SK-N-SH treated with all-trans-retinoic acid at 6 μM for 48 hours (cell line): ENCODE data around the gene OCA2.

ENCODE experiments used
- ATAC-seq: fragments of 200-7000 bp; cut with Tn5 transposase; 3 replicates; pipeline ENCODE4 v1.9.1; 2020; ENCODE audit warnings: mild to moderate bottlenecking, moderate library complexity
- BACH2 ChIP-seq: fragments of 250-450 bp; sonication (Bioruptor Pico); IDR thresholded peaks from 2 replicates; pipeline ENCODE4 v1.9.0; 2021; ENCODE audit warnings: mild to moderate bottlenecking, borderline replicate concordance
- CSDC2 ChIP-seq: fragments of 250-450 bp; sonication (Bioruptor Pico); IDR thresholded peaks from 2 replicates; pipeline ENCODE4 v1.5.0; 2020; ENCODE audit warnings: mild to moderate bottlenecking, moderate library complexity
- ESRRG ChIP-seq: fragments of 250-450 bp; sonication (Bioruptor Pico); IDR thresholded peaks from 2 replicates; pipeline ENCODE4 v1.6.1; 2021; ENCODE audit warnings: mild to moderate bottlenecking
- GLIS3 ChIP-seq: fragments of 250-450 bp; sonication (Bioruptor Pico); IDR thresholded peaks from 2 replicates; pipeline ENCODE4 v1.5.0; 2020; ENCODE audit warnings: mild to moderate bottlenecking, moderate library complexity
- ISL1 ChIP-seq: fragments of 250-450 bp; sonication (Bioruptor Pico); IDR thresholded peaks from 2 replicates; pipeline ENCODE4 v2.1.2; 2022; ENCODE audit warnings: mild to moderate bottlenecking, moderate library complexity
- RARB ChIP-seq: fragments of 250-450 bp; sonication (Bioruptor Pico); IDR thresholded peaks from 2 replicates; pipeline ENCODE4 v1.8.0; 2021; ENCODE audit warnings: mild to moderate bottlenecking, moderate library complexity
- SNAI2 ChIP-seq: fragments of 250-450 bp; sonication (Bioruptor Pico); IDR thresholded peaks from 2 replicates; pipeline ENCODE4 v1.5.0; 2020; ENCODE audit warnings: mild to moderate bottlenecking, moderate library complexity
- TCF4 ChIP-seq: fragments of 250-450 bp; sonication (Bioruptor Pico); IDR thresholded peaks from 2 replicates; pipeline ENCODE4 v1.8.0; 2021; ENCODE audit warnings: mild to moderate bottlenecking, moderate library complexity, borderline replicate concordance
- TOX ChIP-seq: fragments of 250-450 bp; sonication (Bioruptor Pico); IDR thresholded peaks from 2 replicates; pipeline ENCODE4 v1.8.0; 2021; ENCODE audit warnings: mild to moderate bottlenecking, moderate library complexity, borderline replicate concordance
- ZC3H10 ChIP-seq: fragments of 250-450 bp; sonication (Bioruptor Pico); IDR thresholded peaks from 2 replicates; pipeline ENCODE4 v1.5.1; 2021; ENCODE audit warnings: mild to moderate bottlenecking, moderate library complexity
- ZFP3 ChIP-seq: fragments of 250-450 bp; sonication (Bioruptor Pico); IDR thresholded peaks from 2 replicates; pipeline ENCODE4 v1.5.0; 2020; ENCODE audit warnings: mild to moderate bottlenecking, moderate library complexity
- ZFP30 ChIP-seq: fragments of 450-650 bp; formaldehyde crosslinking; IDR thresholded peaks from 2 replicates; pipeline ENCODE4 v1.5.0; 2022; ENCODE audit warnings: mild to moderate bottlenecking, moderate library complexity
- ZNF70 ChIP-seq: fragments of 450-650 bp; formaldehyde crosslinking; IDR thresholded peaks from 2 replicates; pipeline ENCODE4 v1.5.0; 2020; ENCODE audit warnings: mild to moderate bottlenecking, moderate library complexity
- TF ChIP-seq, protein P1 (sequence below): fragments of 250-450 bp; sonication (Bioruptor Pico); IDR thresholded peaks from 2 replicates; pipeline ENCODE4 v1.5.1; 2020; ENCODE audit warnings: low read depth, mild to moderate bottlenecking, moderate library complexity
- TF ChIP-seq, protein P2 (sequence below): fragments of 250-450 bp; sonication (Bioruptor Pico); IDR thresholded peaks from 2 replicates; pipeline ENCODE4 v1.5.1; 2021; ENCODE audit warnings: mild to moderate bottlenecking, moderate library complexity
- TF ChIP-seq, protein P3 (sequence below): fragments of 250-450 bp; sonication (Bioruptor Pico); IDR thresholded peaks from 2 replicates; pipeline ENCODE4 v1.8.0; 2020; ENCODE audit warnings: mild to moderate bottlenecking, moderate library complexity, borderline replicate concordance
- TF ChIP-seq, protein P4 (sequence below): fragments of 250-450 bp; sonication (Bioruptor Pico); IDR thresholded peaks from 2 replicates; pipeline ENCODE4 v1.8.0; 2021; ENCODE audit warnings: low read depth, mild to moderate bottlenecking, moderate library complexity, borderline replicate concordance
- TF ChIP-seq, protein P5 (sequence below): fragments of 250-450 bp; sonication (Bioruptor Pico); IDR thresholded peaks from 2 replicates; pipeline ENCODE4 v1.5.0; 2020; ENCODE audit warnings: mild to moderate bottlenecking, moderate library complexity

Gene OCA2

DNA sequence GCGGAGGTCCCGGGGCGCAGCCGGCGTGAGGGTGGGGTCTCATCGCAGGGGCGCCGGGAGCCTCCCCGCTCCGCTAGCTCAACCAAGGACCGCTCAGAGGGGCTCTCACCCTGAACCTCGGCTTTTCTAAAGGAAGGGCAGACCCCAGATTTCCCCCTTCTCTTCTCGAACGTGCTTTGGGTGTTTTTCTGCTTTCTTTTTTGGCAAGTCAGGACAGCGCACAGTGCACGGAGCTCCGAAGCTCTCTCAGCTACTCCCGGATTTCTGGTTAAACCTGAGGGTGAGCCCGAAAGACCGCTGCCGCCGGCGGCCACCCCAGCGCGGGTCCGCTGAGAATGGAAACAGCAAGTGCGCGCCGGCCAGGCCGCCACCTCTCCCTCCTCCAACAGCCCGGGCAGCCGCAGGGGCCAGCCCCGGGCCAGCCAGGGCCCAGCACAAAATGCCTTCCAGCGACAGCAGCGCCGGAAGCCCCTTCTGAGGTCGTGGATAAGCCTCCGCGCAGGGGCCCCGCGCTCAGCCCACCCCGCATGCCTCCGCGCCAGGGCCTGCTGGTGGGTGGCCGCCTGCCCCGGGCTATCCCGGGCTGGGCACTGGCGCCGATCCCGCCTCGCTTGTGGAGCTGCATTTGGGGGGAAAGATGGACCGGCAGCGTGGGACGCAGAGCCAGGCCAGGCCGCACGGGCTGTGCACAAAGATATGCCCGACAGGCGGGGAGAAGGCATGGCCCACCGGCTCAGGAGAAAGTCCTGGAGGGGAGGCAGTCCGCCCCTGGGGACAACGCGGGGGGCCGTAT is 8.2 kb upstream of the OCA2 start (continued):
- TF ChIP-seq, protein P1, sequence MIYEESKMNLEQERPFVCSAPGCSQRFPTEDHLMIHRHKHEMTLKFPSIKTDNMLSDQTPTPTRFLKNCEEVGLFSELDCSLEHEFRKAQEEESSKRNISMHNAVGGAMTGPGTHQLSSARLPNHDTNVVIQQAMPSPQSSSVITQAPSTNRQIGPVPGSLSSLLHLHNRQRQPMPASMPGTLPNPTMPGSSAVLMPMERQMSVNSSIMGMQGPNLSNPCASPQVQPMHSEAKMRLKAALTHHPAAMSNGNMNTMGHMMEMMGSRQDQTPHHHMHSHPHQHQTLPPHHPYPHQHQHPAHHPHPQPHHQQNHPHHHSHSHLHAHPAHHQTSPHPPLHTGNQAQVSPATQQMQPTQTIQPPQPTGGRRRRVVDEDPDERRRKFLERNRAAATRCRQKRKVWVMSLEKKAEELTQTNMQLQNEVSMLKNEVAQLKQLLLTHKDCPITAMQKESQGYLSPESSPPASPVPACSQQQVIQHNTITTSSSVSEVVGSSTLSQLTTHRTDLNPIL: no peak
- TF ChIP-seq GLIS3 (no peak), TCF4 (CRISPR knock-in tag) (no peak), ZNF70 (no peak), ZFP3 (CRISPR knock-in tag) (no peak), RARB (CRISPR knock-in tag) (no peak), CSDC2 (CRISPR knock-in tag) (no peak), ZFP30 (CRISPR knock-in tag) (no peak)
- TF ChIP-seq, protein P2, sequence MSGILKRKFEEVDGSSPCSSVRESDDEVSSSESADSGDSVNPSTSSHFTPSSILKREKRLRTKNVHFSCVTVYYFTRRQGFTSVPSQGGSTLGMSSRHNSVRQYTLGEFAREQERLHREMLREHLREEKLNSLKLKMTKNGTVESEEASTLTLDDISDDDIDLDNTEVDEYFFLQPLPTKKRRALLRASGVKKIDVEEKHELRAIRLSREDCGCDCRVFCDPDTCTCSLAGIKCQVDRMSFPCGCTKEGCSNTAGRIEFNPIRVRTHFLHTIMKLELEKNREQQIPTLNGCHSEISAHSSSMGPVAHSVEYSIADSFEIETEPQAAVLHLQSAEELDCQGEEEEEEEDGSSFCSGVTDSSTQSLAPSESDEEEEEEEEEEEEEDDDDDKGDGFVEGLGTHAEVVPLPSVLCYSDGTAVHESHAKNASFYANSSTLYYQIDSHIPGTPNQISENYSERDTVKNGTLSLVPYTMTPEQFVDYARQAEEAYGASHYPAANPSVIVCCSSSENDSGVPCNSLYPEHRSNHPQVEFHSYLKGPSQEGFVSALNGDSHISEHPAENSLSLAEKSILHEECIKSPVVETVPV (CRISPR knock-in tag): no peak
- TF ChIP-seq, protein P3, sequence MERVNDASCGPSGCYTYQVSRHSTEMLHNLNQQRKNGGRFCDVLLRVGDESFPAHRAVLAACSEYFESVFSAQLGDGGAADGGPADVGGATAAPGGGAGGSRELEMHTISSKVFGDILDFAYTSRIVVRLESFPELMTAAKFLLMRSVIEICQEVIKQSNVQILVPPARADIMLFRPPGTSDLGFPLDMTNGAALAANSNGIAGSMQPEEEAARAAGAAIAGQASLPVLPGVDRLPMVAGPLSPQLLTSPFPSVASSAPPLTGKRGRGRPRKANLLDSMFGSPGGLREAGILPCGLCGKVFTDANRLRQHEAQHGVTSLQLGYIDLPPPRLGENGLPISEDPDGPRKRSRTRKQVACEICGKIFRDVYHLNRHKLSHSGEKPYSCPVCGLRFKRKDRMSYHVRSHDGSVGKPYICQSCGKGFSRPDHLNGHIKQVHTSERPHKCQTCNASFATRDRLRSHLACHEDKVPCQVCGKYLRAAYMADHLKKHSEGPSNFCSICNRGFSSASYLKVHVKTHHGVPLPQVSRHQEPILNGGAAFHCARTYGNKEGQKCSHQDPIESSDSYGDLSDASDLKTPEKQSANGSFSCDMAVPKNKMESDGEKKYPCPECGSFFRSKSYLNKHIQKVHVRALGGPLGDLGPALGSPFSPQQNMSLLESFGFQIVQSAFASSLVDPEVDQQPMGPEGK (CRISPR knock-in tag): no peak
- TF ChIP-seq, all 23 proteins: peak for 0

DNA sequence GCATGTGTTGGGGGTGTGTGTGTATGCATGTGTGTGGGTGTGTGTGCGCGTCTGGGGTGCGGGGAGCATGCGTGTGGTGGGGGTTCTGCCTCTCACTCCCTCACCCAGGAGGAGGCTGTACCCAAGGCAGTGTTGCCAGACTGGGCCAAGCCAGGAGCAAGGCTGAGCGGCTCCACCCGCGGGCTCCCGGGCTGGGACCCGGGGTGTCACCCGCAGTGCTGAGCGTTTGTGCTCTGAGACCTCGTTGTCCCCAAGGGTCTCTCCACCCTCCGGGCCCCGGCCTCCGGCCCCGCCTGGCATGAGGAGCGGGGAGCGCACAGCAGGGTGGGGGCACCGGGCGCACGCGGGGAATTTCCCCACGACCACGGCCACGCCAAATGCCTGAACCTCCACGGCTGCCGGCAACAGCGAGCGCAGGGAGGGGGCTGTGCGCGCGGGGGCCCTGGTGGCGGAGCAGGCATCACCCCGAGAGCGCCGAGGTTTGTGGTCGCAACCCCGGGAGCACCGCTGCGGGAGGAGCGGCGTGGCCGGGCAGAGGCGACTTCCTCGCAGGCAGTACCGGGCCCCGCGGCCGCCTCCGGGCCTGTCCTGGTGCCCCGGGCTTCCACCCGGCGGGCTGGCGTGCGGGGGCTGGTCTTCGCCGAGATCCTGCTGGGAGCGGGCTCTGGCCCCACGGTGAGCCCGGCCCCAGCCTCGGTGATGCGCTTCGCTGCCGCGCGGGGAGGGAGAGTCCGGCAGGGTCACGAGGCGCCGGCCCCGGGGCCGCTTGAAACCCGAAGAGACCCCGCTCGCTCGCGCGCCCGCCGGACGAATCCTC is 7.4 kb upstream of the OCA2 start:
- TF ChIP-seq SNAI2 (no peak), RARB (CRISPR knock-in tag) (no peak), ESRRG (CRISPR knock-in tag) (no peak), TOX (CRISPR knock-in tag) (no peak), ZC3H10 (CRISPR knock-in tag) (no peak)
- TF ChIP-seq, protein P3 (CRISPR knock-in tag): no peak
- TF ChIP-seq, protein P1: no peak
- ATAC-seq: peak; percentile 45

DNA sequence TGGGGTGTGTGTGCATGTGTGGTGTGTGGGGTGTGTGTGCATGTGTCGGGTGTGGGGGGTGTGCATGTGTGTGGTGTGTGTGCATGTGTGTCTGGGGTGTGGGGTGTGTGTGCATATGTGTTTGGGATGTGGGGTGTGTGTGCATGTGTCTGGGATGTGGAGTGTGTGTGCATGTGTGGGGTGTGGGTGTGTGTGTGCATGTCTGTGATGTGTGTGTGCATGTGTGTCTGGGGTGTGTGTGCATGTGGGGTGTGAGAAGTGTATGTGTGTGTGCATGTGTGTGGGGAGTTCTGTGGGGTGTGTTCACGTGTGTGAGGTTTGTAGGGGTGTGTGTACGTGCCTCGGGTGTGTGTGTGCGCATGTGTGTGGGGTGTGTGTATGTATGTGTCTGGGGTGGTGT is 6.7 kb upstream of the OCA2 start:
- ATAC-seq: no peak
- TF ChIP-seq, protein P3 (CRISPR knock-in tag): no peak
- TF ChIP-seq TOX (CRISPR knock-in tag) (no peak), SNAI2 (no peak), ZFP3 (CRISPR knock-in tag) (no peak), CSDC2 (CRISPR knock-in tag) (no peak), RARB (CRISPR knock-in tag) (no peak), ISL1 (no peak), ZFP30 (CRISPR knock-in tag) (no peak), ZNF70 (no peak), BACH2 (CRISPR knock-in tag) (no peak)
- TF ChIP-seq, protein P4, sequence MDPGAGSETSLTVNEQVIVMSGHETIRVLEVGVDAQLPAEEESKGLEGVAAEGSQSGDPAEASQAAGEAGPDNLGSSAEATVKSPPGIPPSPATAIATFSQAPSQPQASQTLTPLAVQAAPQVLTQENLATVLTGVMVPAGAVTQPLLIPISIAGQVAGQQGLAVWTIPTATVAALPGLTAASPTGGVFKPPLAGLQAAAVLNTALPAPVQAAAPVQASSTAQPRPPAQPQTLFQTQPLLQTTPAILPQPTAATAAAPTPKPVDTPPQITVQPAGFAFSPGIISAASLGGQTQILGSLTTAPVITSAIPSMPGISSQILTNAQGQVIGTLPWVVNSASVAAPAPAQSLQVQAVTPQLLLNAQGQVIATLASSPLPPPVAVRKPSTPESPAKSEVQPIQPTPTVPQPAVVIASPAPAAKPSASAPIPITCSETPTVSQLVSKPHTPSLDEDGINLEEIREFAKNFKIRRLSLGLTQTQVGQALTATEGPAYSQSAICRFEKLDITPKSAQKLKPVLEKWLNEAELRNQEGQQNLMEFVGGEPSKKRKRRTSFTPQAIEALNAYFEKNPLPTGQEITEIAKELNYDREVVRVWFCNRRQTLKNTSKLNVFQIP: no peak
- TF ChIP-seq, protein P5, sequence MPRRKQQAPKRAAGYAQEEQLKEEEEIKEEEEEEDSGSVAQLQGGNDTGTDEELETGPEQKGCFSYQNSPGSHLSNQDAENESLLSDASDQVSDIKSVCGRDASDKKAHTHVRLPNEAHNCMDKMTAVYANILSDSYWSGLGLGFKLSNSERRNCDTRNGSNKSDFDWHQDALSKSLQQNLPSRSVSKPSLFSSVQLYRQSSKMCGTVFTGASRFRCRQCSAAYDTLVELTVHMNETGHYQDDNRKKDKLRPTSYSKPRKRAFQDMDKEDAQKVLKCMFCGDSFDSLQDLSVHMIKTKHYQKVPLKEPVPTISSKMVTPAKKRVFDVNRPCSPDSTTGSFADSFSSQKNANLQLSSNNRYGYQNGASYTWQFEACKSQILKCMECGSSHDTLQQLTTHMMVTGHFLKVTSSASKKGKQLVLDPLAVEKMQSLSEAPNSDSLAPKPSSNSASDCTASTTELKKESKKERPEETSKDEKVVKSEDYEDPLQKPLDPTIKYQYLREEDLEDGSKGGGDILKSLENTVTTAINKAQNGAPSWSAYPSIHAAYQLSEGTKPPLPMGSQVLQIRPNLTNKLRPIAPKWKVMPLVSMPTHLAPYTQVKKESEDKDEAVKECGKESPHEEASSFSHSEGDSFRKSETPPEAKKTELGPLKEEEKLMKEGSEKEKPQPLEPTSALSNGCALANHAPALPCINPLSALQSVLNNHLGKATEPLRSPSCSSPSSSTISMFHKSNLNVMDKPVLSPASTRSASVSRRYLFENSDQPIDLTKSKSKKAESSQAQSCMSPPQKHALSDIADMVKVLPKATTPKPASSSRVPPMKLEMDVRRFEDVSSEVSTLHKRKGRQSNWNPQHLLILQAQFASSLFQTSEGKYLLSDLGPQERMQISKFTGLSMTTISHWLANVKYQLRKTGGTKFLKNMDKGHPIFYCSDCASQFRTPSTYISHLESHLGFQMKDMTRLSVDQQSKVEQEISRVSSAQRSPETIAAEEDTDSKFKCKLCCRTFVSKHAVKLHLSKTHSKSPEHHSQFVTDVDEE (CRISPR knock-in tag): no peak
- TF ChIP-seq, protein P1: no peak
